GM19463 (cell line): ENCODE data around the gene SNTA1.
"Not testable (repeated sequence)": the region's sequence is repeated elsewhere in the genome, so short reads cannot be mapped to it uniquely, and the experiment has no call there.

Source experiments
- ATAC-seq: cut with Tn5 transposase; IDR thresholded peaks from one replicate; pipeline ENCODE4 v1.9.1; 2021; ENCODE audit warnings: mild to moderate bottlenecking, moderate library complexity; ENCODE audit not compliant: unreplicated experiment

Gene SNTA1

GRCh38 chr20:33443512-33444239, at the start of gene SNTA1:
TSS of gene SNTA1 (minus strand) at chr20:33443763. CDS start at chr20:33443620, 143 bp downstream.
- peak; percentile 78 for ATAC-seq

- no peak for ATAC-seq
Measured at GRCh38 chr20:33490934-33491656, 47.5 kb upstream of the SNTA1 start.

GRCh38 chr20:33490023-33490933, 46.7 kb upstream of the SNTA1 start, which contains the start of gene CBFA2T2:
TSS of gene CBFA2T2 (plus strand) at chr20:33490096. CDS start at chr20:33490268, 172 bp downstream.
- peak; percentile 46 for ATAC-seq

GRCh38 chr20:33489495-33490022, 46.0 kb upstream of the SNTA1 start:
- ATAC-seq: peak; percentile 92

GRCh38 chr20:33488661-33489494, 45.3 kb upstream of the SNTA1 start:
- not testable (repeated sequence) for ATAC-seq

- ATAC-seq: no peak
Measured at GRCh38 chr20:33488201-33488600, 44.6 kb upstream of the SNTA1 start.

GRCh38 chr20:33483186-33483585, 39.6 kb upstream of the SNTA1 start:
- ATAC-seq: not testable (repeated sequence)

GRCh38 chr20:33482581-33482980, 39.0 kb upstream of the SNTA1 start:
- ATAC-seq: no peak

GRCh38 chr20:33481431-33481941, 37.9 kb upstream of the SNTA1 start:
- ATAC-seq: no peak

GRCh38 chr20:33480048-33480447, 36.5 kb upstream of the SNTA1 start:
- no peak for ATAC-seq

- no peak for ATAC-seq
Measured at GRCh38 chr20:33477386-33478234, 34.0 kb upstream of the SNTA1 start.

GRCh38 chr20:33475381-33476152, 32.0 kb upstream of the SNTA1 start:
- no peak for ATAC-seq

- ATAC-seq: no peak
Measured at GRCh38 chr20:33474963-33475362, 31.4 kb upstream of the SNTA1 start.

- no peak for ATAC-seq
Measured at GRCh38 chr20:33474097-33474873, 30.7 kb upstream of the SNTA1 start.

- ATAC-seq: no peak
Measured at GRCh38 chr20:33472868-33473435, 29.4 kb upstream of the SNTA1 start.

- ATAC-seq: no peak
Measured at GRCh38 chr20:33470866-33471265, 27.3 kb upstream of the SNTA1 start.

- ATAC-seq: no peak
Measured at GRCh38 chr20:33470457-33470856, 26.9 kb upstream of the SNTA1 start.
